GM19468 (cell line): ENCODE measurements around the gene RPL6.
"Not testable (repeated sequence)": the region's sequence is repeated elsewhere in the genome, so short reads cannot be mapped to it uniquely, and the experiment has no call there.

Source experiments
- ATAC-seq: cut with Tn5 transposase; IDR thresholded peaks from one replicate; pipeline ENCODE4 v1.9.1; 2021; ENCODE audit warnings: mild to moderate bottlenecking, moderate library complexity, moderate number of reproducible peaks; ENCODE audit not compliant: unreplicated experiment; ENCODE audit errors: extremely low read depth

Gene RPL6

GRCh38 chr12:112409064-112409905 lies at the start of gene RPL6:
Gene RPL6 (minus strand): TSS chr12:112409605. CDS start chr12:112408656, 949 bp downstream.
- peak; percentile 31 for ATAC-seq

- ATAC-seq: no peak
These were observed 49.3 kb upstream of the RPL6 start for GRCh38 chr12:112458751-112459150.

GRCh38 chr12:112458330-112458729 lies 48.9 kb upstream of the RPL6 start:
- no peak for ATAC-seq

- not testable (repeated sequence) for ATAC-seq
These were observed 47.7 kb upstream of the RPL6 start for GRCh38 chr12:112457142-112457541.

- ATAC-seq: no peak
These were observed 46.6 kb upstream of the RPL6 start for GRCh38 chr12:112456029-112456428.

- ATAC-seq: no peak
These were observed 41.3 kb upstream of the RPL6 start for GRCh38 chr12:112450725-112451124.

GRCh38 chr12:112448165-112448564 lies 38.8 kb upstream of the RPL6 start:
- ATAC-seq: not testable (repeated sequence)

- ATAC-seq: no peak
These were observed 37.7 kb upstream of the RPL6 start for GRCh38 chr12:112447106-112447505.

- ATAC-seq: no peak
These were observed 36.8 kb upstream of the RPL6 start for GRCh38 chr12:112446008-112446725.

GRCh38 chr12:112443916-112444315 lies 34.5 kb upstream of the RPL6 start:
- ATAC-seq: no peak

GRCh38 chr12:112440653-112441052 lies 31.2 kb upstream of the RPL6 start:
- not testable (repeated sequence) for ATAC-seq

GRCh38 chr12:112439769-112440168 lies 30.4 kb upstream of the RPL6 start:
- no peak for ATAC-seq

GRCh38 chr12:112438645-112439044 lies 29.2 kb upstream of the RPL6 start:
- not testable (repeated sequence) for ATAC-seq

- ATAC-seq: no peak
These were observed 24.1 kb upstream of the RPL6 start for GRCh38 chr12:112433551-112433950.

GRCh38 chr12:112431965-112432364 lies 22.6 kb upstream of the RPL6 start:
- ATAC-seq: no peak

- ATAC-seq: no peak
These were observed 21.5 kb upstream of the RPL6 start for GRCh38 chr12:112430929-112431328.

- no peak for ATAC-seq
These were observed 18.4 kb upstream of the RPL6 start for GRCh38 chr12:112427760-112428159.

GRCh38 chr12:112425582-112426382 lies 16.4 kb upstream of the RPL6 start:
- no peak for ATAC-seq

GRCh38 chr12:112424126-112424525 lies 14.7 kb upstream of the RPL6 start:
- ATAC-seq: no peak

- ATAC-seq: no peak
These were observed 13.1 kb upstream of the RPL6 start for GRCh38 chr12:112422531-112422930.

- ATAC-seq: no peak
These were observed 12.0 kb upstream of the RPL6 start for GRCh38 chr12:112421363-112421762.
